MM.1S (cell line): ENCODE data around the gene TAF11L2.
"Not testable (repeated sequence)": the region's sequence is repeated elsewhere in the genome, so short reads cannot be mapped to it uniquely, and the experiment has no call there.

Source experiments
- DNase-seq: peaks from one replicate; pipeline ENCODE4 v3.0.0-alpha.2; 2015
- H2AFZ ChIP-seq: fragments of 300-600 bp; sonication (generic); 2 replicates; pipeline ENCODE4 v1.6.0; 2016; ENCODE audit warnings: antibody characterized with exemption, low read length
- H3F3A ChIP-seq: fragments of 300-600 bp; sonication (generic); 2 replicates; pipeline ENCODE4 v1.6.1; 2016; ENCODE audit warnings: mild to moderate bottlenecking, antibody characterized with exemption, low read length, moderate library complexity, mixed read lengths; ENCODE audit not compliant: insufficient read depth
- H3K27ac ChIP-seq: fragments of 300-600 bp; sonication (generic); 2 replicates; pipeline ENCODE4 v1.5.1; 2016; ENCODE audit warnings: mild to moderate bottlenecking, low read length
- H3K27me3 ChIP-seq: fragments of 300-600 bp; sonication (generic); replicated peaks from 2 replicates; pipeline ENCODE4 v1.6.0; 2016; ENCODE audit warnings: low read length; ENCODE audit not compliant: insufficient read depth
- H3K36me3 ChIP-seq: fragments of 300-600 bp; sonication (generic); replicated peaks from 2 replicates; pipeline ENCODE4 v1.6.1; 2016; ENCODE audit warnings: mild to moderate bottlenecking, low read length, mixed read lengths; ENCODE audit not compliant: insufficient read depth
- H3K4me1 ChIP-seq: fragments of 300-600 bp; sonication (generic); 2 replicates; pipeline ENCODE4 v1.6.1; 2016; ENCODE audit warnings: low read length, mixed read lengths
- H3K4me2 ChIP-seq: fragments of 300-600 bp; sonication (generic); 2 replicates; pipeline ENCODE4 v1.6.0; 2016; ENCODE audit warnings: low read depth, low read length
- H3K4me3 ChIP-seq: fragments of 300-600 bp; sonication (generic); 2 replicates; pipeline ENCODE4 v1.5.1; 2016; ENCODE audit warnings: low read length, mixed read lengths
- H3K79me2 ChIP-seq: fragments of 300-600 bp; sonication (generic); 2 replicates; pipeline ENCODE4 v1.6.1; 2016; ENCODE audit warnings: mixed run types, low read length, mixed read lengths
- H3K9ac ChIP-seq: fragments of 300-600 bp; sonication (generic); 2 replicates; pipeline ENCODE4 v1.6.1; 2016; ENCODE audit warnings: low read length, mixed read lengths
- H3K9me2 ChIP-seq: fragments of 300-600 bp; sonication (generic); replicated peaks from 2 replicates; pipeline ENCODE4 v1.6.1; 2016; ENCODE audit warnings: mild to moderate bottlenecking, low read length, mixed read lengths; ENCODE audit not compliant: insufficient read depth
- H3K9me3 ChIP-seq: fragments of 300-600 bp; sonication (generic); replicated peaks from 2 replicates; pipeline ENCODE4 v1.6.1; 2016; ENCODE audit warnings: mild to moderate bottlenecking, low read length, mixed read lengths; ENCODE audit not compliant: insufficient read depth
- H4K20me1 ChIP-seq: fragments of 300-600 bp; sonication (generic); 2 replicates; pipeline ENCODE4 v1.6.1; 2016; ENCODE audit warnings: mild to moderate bottlenecking, low read length, moderate library complexity, mixed read lengths; ENCODE audit not compliant: insufficient read depth

The TAF11L2 gene

GRCh38 chr5:17526504-17526903 lies 28.5 kb downstream of the TAF11L2 start:
- DNase-seq, H3K9me2 ChIP-seq, H3K9me3 ChIP-seq, H3K4me3 ChIP-seq, H3K4me2 ChIP-seq, H2AFZ ChIP-seq, H3K79me2 ChIP-seq, H4K20me1 ChIP-seq, H3K9ac ChIP-seq, H3K27ac ChIP-seq, H3K4me1 ChIP-seq, H3K27me3 ChIP-seq, H3K36me3 ChIP-seq, H3F3A ChIP-seq: not testable (repeated sequence)

GRCh38 chr5:17528369-17528768 lies 30.3 kb downstream of the TAF11L2 start, which contains the start of gene TAF11L6:
Gene TAF11L6, plus strand, starts transcription at chr5:17528669.
- H3K9me3 ChIP-seq, H3F3A ChIP-seq, H3K9ac ChIP-seq, DNase-seq, H4K20me1 ChIP-seq, H3K4me1 ChIP-seq, H2AFZ ChIP-seq, H3K27ac ChIP-seq, H3K36me3 ChIP-seq, H3K79me2 ChIP-seq, H3K4me2 ChIP-seq, H3K4me3 ChIP-seq, H3K9me2 ChIP-seq, H3K27me3 ChIP-seq: not testable (repeated sequence)
